SH-SY5Y (cell line): ENCODE measurements around the gene HCN2.

ENCODE experiments used
- GATA2 ChIP-seq: IDR thresholded peaks from 2 replicates; pipeline ENCODE4 v1.6.1; 2011; ENCODE audit warnings: mild to moderate bottlenecking, low read depth, low read length
- GATA3 ChIP-seq: IDR thresholded peaks from 2 replicates; pipeline ENCODE4 v1.6.1; 2011; ENCODE audit warnings: low read depth, mild to moderate bottlenecking, low read length, moderate library complexity

GRCh38 chr19:601790-602189 is 12.1 kb downstream of the HCN2 start:
- TF ChIP-seq GATA3 (no peak), GATA2 (no peak)
